ACC112 (cell line): ENCODE data around the gene SCGB3A1.

Experiments
- H2AFZ ChIP-seq: fragments of 200-600 bp; sonication (generic); one replicate; pipeline ENCODE4 v1.6.0; 2017; ENCODE audit warnings: antibody characterized with exemption, low read length; ENCODE audit not compliant: unreplicated experiment
- H3K27ac ChIP-seq: fragments of 200-600 bp; sonication (generic); 2 replicates; pipeline ENCODE4 v1.5.1; 2014; ENCODE audit warnings: low read depth, mild to moderate bottlenecking, antibody characterized with exemption, low read length, moderate library complexity
- H3K27me3 ChIP-seq: fragments of 200-600 bp; sonication (generic); 2 replicates; pipeline ENCODE4 v1.6.1; 2014; ENCODE audit warnings: mild to moderate bottlenecking, antibody characterized with exemption, low read length, moderate library complexity, mixed read lengths; ENCODE audit not compliant: insufficient read depth
- H3K36me3 ChIP-seq: fragments of 200-600 bp; sonication (generic); 2 replicates; pipeline ENCODE4 v1.6.1; 2016; ENCODE audit warnings: mild to moderate bottlenecking, antibody characterized with exemption, low read length, moderate library complexity, mixed read lengths; ENCODE audit not compliant: insufficient read depth
- H3K4me1 ChIP-seq: fragments of 200-600 bp; sonication (generic); one replicate; pipeline ENCODE4 v1.6.1; 2016; ENCODE audit warnings: low read length, mixed read lengths; ENCODE audit not compliant: insufficient read depth, unreplicated experiment, control insufficient read depth
- H3K4me3 ChIP-seq: fragments of 200-600 bp; sonication (generic); 2 replicates; pipeline ENCODE4 v1.5.1; 2014; ENCODE audit warnings: mild to moderate bottlenecking, low read depth, low read length
- H3K79me2 ChIP-seq: fragments of 200-600 bp; sonication (generic); one replicate; pipeline ENCODE4 v1.6.0; 2016; ENCODE audit warnings: low read length; ENCODE audit not compliant: control insufficient read depth, unreplicated experiment, insufficient read depth

The SCGB3A1 gene

DNA sequence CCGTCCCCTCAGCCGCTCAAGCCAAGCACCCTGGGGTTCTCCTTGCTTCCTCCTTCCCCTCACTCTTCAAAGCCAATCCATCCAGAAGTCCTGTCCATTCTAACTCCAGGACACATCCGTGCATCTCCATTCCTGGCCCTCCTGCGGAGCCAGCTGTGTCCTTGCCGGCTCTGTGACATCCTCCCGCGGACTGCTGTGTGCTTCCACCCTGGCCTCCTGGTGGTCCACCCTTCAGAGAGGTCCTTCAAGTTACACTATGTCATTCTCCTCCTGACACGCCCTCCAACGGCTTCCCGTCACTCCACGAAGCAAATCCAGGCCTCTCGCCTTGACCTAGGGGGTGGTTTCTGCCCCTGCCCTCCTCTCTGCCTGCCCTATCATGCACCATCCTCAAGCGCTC, 13.0 kb upstream of the SCGB3A1 start:
- Histone ChIP-seq H2AFZ (no peak overlapping the region), H3K4me3 (no peak overlapping the region), H3K27me3 (no peaks in the 10 kb centered on the region), H3K4me1 (no peaks in the 10 kb centered on the region), H3K27ac (no peak overlapping the region), H3K79me2 (no peaks in the 10 kb centered on the region), H3K36me3 (no peaks in the 10 kb centered on the region)

DNA sequence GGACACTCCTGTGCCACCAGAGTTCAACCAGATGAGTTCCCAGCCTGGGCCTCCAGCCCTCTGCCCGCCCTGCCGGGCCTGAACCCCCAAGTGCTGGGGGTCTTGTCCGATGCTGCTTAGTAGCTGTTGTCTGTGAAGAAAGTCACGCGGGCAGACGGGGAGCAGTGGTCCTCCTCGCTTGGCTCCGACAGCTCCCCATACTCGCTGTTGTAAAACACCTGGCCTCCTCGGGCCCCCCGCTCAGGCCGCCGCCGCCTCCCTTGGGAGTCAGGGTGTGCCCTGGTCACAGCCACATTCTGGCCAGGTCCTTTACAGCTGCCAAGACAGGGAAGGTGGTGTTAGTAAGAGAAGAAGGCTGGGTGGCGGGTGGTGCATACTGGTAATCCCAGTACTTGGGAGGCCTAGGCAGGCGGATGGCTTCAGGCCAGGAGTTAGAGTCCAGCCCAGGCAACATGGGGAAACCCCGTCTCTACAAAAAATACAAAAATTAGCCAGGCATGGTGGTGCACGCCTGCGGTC, 11.8 kb upstream of the SCGB3A1 start:
- Histone ChIP-seq H3K27ac (no peak overlapping the region), H3K4me1 (no peaks in the 10 kb centered on the region), H2AFZ (no peak overlapping the region), H3K79me2 (no peaks in the 10 kb centered on the region), H3K36me3 (no peaks in the 10 kb centered on the region), H3K4me3 (no peak overlapping the region), H3K27me3 (no peaks in the 10 kb centered on the region)

DNA sequence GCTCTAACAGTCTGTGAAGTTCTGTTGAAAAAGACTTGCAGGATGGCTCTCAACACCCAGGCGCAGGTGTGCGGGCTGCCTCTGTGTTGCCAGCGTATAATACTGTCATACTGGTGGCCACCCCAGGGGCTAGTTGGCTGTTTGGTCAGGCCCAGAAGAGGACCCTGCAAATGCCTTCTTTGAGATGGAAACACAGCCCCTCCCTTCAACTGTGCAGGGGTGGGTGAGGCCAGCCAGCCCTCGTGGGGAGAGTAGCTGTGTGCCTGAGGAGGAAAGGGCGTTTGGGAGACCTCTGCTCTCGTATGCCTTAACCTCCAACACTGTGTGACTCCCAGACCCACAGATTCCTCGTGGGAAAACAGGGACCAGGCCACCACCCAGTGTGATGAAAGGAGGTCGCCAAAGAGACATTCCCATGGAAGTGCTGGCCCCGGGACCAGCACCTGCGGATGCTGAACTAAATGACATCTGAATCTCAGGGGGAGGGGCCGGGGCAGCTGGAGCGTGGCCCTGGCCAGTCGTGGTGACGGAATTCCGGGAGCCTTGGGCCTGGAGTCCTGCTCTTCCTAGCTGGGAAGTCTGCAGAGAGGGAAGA, 11.3 kb upstream of the SCGB3A1 start:
- Histone ChIP-seq H3K4me1 (no peaks in the 10 kb centered on the region), H3K4me3 (no peak overlapping the region), H3K36me3 (no peaks in the 10 kb centered on the region), H3K79me2 (no peaks in the 10 kb centered on the region), H3K27me3 (no peaks in the 10 kb centered on the region), H3K27ac (no peak overlapping the region), H2AFZ (no peak overlapping the region)

DNA sequence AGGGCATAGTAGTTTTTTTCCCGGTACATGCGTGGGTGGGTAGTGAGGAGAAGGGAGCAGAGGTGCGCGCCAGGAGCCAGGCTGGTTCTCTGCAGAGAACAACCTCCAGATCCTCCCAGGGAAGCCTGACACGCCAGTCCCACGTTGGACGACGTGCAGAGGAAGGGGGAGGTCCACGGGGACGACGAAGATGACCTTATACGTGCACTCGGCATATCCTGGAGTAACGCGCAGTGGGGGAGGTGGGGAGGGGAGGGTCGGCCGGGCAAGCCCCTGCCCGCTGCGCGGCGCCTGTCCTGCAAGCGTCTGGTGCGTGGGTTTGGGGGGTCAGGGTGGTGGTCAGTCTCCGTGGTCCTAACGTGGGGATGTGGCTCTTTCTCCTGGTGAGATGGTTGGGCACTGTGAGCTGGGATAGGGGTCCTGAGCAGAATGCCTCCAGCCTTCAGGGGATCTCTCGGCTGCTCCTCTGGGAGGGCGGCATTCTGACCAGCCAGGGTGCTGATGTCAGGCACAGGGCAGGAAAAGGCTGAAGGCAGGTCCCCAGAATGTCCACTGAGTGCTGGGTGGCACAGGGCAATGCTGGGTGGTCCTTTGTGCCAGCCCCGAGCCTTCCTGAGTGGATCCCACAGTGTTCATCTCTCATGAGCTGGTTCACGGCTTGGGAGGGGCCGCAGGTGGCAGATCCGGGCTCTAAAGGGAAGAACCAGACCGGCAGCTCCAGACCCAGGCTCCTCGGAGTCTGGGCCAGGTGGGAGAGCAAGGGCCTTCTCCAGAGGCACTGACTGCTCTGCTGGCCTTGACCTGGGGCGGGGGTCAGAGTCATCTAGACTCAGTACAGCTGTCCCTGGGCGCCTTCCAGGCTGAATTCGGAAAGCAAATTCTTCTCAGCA, 10.5 kb upstream of the SCGB3A1 start:
- Histone ChIP-seq H3K79me2 (no peaks in the 10 kb centered on the region), H3K4me1 (no peaks in the 10 kb centered on the region), H2AFZ (no peak overlapping the region), H3K27me3 (no peaks in the 10 kb centered on the region), H3K36me3 (no peaks in the 10 kb centered on the region), H3K27ac (no peak overlapping the region), H3K4me3 (no peak overlapping the region)

DNA sequence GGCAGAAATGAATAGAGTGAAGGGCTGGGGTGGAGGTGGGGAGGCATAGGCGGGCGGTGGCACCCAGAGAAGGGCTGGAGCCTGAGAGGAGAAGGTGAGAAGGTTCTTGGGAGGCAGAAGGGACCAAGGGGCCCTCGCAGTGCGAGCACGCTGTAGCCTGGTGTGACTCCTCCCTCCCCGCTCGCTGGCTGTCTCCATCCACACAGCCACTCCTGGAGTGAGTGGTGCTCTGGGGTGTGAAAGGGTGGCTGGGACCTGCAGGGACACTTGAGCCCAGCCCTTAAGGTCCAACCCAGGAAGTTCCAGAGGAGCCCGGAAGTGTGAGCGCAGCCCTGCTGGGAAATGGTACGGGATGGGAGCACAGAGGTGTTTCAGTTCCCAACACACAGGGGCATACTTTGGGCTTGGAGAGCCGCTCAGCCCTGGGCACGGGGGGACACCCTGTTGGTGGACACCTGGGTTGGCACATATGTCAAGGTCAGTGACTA, 9.3 kb upstream of the SCGB3A1 start:
- H3K4me3 ChIP-seq = no peak overlapping the region
- H3K36me3 ChIP-seq = no peaks in the 10 kb centered on the region
- H3K27ac ChIP-seq = no peak overlapping the region
- H3K4me1 ChIP-seq = no peaks in the 10 kb centered on the region
- H3K27me3 ChIP-seq = no peaks in the 10 kb centered on the region
- H2AFZ ChIP-seq = no peak overlapping the region
- no peaks in the 10 kb centered on the region for H3K79me2 ChIP-seq

DNA sequence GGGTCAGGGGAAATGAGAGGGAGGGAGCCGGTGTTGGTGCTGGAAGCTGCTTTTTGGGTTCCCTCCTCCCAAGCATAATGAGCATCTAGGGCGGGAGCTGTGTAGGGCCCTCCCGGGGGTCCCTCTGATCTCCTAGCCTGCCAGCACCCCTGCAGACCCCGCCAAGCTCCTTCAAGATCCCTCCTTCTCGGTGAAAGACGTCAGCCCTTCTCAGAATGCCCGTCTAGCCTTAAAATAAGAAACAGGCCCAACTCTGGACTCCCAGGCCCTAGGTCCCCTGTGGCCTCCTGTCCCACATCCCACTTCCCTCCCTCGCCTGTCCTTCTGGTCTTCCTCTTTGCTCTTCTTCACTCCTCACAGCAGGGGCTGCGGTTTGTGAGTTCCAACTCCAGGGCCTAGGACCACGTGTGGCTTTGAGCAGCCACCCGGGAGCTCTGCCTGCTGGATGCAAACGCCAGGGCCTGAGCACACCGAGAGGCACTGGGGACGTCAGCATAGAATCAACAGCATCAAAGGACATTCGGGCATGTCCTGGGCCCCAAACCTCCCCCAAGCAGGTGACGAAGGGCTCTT, 8.8 kb upstream of the SCGB3A1 start:
- Histone ChIP-seq H3K79me2 (no peaks in the 10 kb centered on the region), H3K36me3 (no peaks in the 10 kb centered on the region), H3K4me1 (no peaks in the 10 kb centered on the region), H3K4me3 (no peak overlapping the region), H2AFZ (no peak overlapping the region), H3K27ac (no peak overlapping the region), H3K27me3 (no peaks in the 10 kb centered on the region)

DNA sequence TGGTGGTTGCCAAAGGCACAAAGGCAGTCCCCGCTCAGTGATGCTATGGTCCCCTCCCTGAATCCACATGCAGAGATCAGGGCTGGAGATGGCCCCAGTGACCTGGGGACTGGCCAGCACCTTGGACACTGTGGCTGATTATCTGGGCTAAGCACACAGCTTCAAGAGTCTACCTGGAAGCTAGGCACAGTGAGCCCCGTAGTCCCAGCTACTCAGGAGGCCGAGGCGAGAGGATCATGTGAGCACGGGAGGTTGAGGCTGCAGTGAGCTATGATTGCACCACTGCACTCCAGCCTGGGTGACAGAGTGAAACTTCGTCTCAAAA, 8.3 kb upstream of the SCGB3A1 start:
- H3K79me2 ChIP-seq = no peaks in the 10 kb centered on the region
- H3K27ac ChIP-seq = no peak overlapping the region
- no peaks in the 10 kb centered on the region for H3K4me1 ChIP-seq
- no peak overlapping the region for H2AFZ ChIP-seq
- no peak overlapping the region for H3K4me3 ChIP-seq
- H3K36me3 ChIP-seq = no peaks in the 10 kb centered on the region
- no peaks in the 10 kb centered on the region for H3K27me3 ChIP-seq

DNA sequence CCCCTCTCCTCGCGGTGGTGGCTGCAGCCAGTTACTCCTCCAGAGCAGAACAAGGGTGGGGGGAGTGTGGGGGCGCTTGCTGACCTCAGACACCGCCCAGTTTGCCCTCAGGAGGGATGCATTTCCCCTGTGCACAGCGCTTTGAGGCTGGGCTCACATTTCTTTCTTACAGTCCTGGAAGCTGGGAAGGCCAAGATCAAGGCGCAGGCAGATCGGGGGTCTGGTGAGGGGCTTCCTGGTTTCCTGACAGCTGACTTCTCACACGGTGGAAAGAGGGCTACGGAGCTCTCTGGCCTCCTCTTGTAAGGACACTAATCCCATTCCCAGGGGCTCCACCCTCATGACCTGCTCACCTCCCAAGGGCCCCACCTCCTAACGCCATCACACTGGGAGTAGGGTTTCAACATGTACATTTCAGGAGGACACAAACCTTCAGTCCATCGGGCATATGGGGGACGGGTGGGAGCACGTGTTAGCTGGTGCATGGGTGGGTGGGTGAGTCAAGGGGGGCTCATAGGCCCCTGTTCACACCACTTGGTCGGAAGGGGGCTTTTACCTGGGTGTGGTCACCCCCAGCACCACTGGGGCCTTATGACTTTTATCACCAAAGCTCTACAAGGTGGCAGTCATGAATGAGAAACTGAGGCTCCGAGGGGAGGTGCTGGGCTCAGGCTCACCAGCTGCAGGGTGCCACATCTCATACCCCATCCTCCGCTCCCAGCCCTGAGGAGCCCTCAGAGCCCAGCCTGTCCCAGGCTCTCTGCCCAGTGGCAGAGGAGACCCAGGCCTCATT, 7.7 kb upstream of the SCGB3A1 start:
- H3K27ac ChIP-seq = no peak overlapping the region
- H3K4me3 ChIP-seq = no peak overlapping the region
- H2AFZ ChIP-seq = no peak overlapping the region
- H3K36me3 ChIP-seq = no peaks in the 10 kb centered on the region
- no peaks in the 10 kb centered on the region for H3K79me2 ChIP-seq
- H3K27me3 ChIP-seq = no peaks in the 10 kb centered on the region
- no peaks in the 10 kb centered on the region for H3K4me1 ChIP-seq

DNA sequence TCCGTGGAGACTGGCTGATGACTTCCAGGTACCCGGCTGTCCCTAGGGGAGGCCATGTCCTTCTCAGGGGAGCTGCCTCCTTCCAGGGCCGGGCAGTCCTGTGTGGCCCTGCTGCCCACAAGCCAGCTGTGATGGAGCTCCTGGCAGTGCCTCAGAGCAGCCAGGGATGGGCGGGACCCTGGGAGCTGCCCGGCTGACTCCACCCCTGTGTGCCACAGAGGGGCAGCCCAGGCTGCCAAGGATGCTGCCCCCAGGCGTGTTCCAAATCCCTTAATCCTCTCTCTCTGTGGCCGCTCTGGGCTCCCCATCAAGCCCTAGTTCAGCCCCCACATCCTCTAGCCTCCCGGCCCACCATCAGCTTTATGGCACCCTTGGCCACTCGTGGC, 7.0 kb upstream of the SCGB3A1 start:
- Histone ChIP-seq H2AFZ (no peak overlapping the region), H3K36me3 (no peaks in the 10 kb centered on the region), H3K4me1 (no peaks in the 10 kb centered on the region), H3K27me3 (peaks cover 4% of the 10 kb centered on the region; the same call in 1 of the 2 replicates), H3K79me2 (no peaks in the 10 kb centered on the region), H3K27ac (no peak overlapping the region), H3K4me3 (no peak overlapping the region)

DNA sequence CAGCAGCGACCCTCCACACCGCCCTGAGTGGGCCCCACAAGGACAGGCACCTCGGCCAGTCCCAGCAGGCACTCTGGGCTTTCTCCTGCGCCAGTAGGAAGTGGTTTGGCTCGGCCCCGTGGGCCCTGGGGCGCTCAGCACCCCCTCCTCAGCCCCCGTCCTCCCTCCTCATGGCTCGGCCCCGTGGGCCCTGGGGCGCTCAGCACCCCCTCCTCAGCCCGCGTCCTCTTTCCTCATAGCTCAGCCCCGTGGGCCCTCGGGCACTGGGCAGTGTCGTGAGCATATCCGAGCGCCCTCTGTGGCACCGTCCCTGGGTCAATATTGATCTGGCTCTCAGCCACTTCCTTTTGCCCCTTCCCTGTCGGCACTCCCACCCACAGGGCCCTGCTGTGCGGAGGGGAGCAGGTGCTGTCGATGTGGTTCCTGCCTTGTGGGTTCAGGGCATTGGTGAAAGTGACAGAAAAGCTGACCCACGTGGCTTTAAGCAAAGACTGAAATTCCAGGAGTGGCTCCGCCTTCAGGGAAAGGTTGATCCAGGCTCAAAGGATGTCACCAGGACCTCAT, 5.5 kb upstream of the SCGB3A1 start:
- Histone ChIP-seq H3K36me3 (no peaks in the 10 kb centered on the region), H3K4me3 (no peak overlapping the region), H2AFZ (no peak overlapping the region), H3K79me2 (no peaks in the 10 kb centered on the region), H3K27ac (no peak overlapping the region), H3K4me1 (no peaks in the 10 kb centered on the region), H3K27me3 (peaks cover 18% of the 10 kb centered on the region; the same call in 1 of the 2 replicates)
